ENCODE data around the gene PDPK1.
"Not testable (repeated sequence)": the region's sequence is repeated elsewhere in the genome, so short reads cannot be mapped to it uniquely, and the experiment has no call there.

DNA sequence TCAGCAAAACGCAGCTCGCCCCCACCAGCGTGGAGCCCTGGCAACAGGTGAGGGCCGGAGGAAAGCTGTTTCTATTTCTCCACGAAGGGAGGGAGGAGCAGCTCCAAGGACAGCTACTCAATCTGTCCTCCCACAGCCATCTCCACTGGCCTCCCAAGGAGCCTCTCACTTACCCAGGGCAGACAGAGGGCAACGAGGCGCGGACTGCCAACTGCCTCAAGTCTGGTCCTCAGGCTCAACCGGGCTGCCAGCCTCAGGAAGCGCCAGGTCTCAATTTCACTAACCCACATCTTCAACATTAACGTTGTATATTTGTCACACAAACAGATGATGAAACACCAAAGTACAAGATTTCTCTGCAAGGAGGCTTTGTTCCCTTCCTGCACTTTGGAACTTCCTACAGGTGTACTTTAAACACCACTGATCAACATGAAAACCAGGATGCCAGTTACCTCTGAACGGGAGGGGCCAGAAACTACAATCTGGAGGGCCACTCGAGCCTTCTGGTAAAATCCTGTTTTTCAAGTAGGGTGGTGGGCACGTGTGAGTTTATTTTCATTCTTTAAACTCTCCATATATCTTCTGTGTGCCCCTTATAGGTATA is 113.5 kb downstream of the PDPK1 start:
- not testable (repeated sequence) for TF ChIP-seq POLR2A (IDR thresholded peaks at IDR 0.05); CTCF (IDR thresholded peaks at IDR 0.05); EP300 (IDR thresholded peaks at IDR 0.05; ENCODE audit: low read depth)
